ENCODE data around the gene GPR78. TPM values are rescaled to one million over a fixed set of nuclear protein-coding genes. Genes with fewer than 3 reads are reported as not detected.
"Not testable (repeated sequence)": the region's sequence is repeated elsewhere in the genome, so short reads cannot be mapped to it uniquely, and the experiment has no call there.

Gene GPR78
- total RNA-seq, 1 experiment from 2014 or later, result not detected

DNA sequence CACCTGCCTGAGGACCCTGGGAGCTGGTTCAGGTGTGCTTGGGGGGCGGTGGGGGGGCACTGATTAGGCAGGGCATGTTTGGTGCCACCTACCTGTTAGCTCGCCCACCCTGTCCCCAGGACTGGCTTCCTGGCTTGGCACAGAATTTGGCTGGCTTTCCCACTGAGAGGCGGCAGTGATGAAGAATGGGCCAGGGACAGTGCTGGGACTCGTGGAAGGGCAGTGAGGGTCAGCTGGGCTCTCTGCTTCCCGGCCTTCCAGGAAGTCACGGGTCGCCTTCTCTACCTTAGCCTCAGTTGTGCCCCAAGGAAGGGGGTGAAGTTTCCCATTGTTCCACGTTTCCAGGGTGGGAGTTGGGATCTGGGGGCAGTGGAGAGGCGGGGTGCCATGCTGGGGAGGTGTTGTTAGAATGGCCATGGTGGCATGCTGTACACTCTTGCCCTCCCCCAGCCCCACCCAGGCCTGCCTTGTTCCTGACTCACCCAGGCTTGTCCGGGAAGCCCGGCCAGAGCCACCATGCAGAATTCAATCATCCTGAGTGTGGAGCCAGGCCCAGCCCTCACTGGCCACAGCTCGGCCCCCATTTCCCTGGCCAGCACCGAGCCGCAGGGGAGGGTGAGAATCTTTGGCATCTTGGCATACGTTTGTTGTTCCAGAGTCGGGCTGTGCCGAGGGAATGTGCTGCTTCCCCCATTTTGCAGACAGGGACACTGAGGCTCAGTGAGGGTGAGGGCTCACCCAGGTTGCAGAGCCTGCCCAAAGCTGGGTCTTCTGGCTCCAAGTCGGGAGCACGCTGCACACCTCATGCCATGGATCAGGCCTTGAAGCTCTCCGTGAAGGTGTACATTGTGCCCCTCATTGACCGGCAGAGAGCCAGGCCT, 21.9 kb upstream of the GPR78 start:
- in situ Hi-C loops (cut with HindIII; ENCODE audit: low pct_unique_long_range_greater_than_20kb, low sequenced_read_pairs), result no loop called here
- no peak for DNase-seq (ENCODE audit: low read depth)

DNA sequence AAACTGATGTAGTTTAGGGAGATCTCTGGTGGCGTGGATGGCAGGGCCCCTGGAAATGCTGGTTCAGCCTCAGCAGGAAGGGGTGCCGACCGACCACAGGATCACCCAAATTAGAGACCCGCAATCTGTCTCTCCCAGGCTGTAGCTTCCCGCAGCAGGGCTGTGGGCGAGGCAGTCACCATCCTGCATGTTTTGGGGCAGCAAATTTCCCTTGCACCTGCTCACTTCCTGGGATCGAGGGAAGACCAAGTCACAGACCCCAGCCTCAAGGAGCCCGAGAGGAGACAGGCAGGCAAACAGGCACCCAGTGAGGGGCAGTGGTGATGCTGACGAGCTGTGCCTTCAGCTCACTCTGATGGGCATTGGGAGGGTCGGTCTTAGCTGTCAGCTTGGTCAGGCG, 21.2 kb upstream of the GPR78 start:
- in situ Hi-C loops (cut with HindIII; ENCODE audit: low pct_unique_long_range_greater_than_20kb, low sequenced_read_pairs), result no loop called here
- DNase-seq (ENCODE audit: low read depth), result no peak

DNA sequence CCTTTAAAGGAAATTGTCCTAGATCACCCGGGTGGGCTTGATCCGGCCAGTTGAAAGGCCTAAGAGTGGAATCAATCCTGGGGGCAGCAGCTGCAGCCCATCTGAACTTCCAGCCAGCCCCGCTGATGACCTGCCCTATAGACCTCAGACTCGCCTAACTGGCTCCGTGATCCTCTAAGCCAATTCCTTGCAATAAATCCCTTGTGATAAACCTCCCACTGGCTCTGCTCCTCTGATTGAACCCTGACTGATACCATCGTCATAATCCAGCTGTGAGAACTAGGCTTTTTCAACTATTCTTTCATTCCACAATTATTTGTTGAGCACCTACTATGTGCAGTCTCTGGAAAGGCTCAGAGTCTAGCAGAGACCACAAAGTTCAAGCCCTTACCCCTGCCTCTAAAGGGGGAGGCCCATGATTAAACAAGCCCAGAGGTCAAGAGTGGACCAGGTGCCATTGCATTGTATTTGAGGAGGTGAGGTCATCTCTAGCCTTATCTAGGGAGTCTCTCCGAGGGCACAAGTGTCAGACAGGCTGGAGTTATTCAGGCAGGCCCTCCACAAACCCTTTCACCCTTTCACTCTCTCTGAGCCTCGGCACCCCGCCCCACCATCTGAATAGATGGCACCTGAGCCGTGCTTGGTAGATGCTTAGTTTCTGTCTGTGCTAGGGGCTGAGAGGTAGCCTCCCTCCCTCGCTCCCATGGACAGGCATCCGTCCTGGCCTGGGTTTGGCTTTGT, 20.5 kb upstream of the GPR78 start:
- no peak for DNase-seq (ENCODE audit: low read depth)
- in situ Hi-C loops (cut with HindIII; ENCODE audit: low pct_unique_long_range_greater_than_20kb, low sequenced_read_pairs), result no loop called here

DNA sequence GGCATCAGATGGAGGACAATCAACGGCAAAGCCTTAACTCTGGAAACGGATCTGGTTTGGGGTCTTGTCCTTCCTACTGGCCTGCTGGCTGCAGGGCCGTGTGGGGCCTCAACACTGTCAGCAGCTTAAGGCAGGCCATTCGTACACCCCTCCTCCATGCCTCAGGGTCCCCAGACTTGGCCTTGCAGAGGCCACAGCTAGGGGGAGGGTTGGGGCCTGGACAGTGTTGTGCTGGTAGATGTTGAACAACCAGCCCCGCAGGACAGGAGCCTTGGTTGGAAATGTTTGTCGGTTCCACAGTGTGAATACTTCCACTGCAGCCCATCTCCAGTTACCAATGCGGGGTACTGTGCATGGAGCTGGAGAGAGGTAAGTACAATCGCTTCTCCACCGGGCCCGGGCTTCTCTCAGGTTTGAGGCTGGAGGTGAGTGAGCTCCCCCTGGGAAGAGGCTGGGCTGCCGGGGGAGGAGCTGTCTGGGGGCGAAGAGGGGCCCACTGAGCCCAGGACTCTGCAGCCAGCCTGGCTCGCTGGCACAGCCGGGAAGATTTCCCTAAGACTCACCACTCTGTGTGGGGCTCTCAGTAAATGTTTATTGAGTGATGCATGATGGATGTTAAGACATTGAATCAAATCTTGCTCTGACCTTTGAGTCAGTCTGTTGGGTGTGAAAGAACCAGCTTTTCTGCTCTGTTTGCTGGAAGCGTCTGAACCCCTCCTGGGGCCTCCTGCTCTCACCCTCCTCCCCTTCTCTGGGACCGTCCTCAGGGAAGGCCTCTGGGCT, 19.7 kb upstream of the GPR78 start:
- no peak for DNase-seq (ENCODE audit: low read depth)
- in situ Hi-C loops (cut with HindIII; ENCODE audit: low pct_unique_long_range_greater_than_20kb, low sequenced_read_pairs), result no loop called here

DNA sequence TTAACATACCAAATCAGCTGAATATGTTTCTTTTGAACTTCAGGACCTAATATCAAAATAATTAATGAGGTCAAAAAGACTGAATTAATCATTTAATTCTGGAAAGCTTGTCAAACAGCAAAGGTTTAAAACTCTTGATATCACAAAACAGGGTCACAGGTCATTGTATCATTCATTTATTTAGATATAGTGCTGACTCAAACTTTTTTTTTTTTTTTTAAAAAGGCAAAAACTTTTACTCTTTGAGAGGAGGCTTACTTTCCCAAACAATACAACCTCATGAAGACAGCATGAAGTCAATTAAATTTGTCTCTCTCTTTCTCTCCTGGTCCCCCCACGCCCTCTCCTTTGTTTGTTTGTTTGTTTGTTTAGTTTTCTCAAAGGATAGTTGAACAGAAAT, 15.6 kb upstream of the GPR78 start:
- in situ Hi-C loops (cut with HindIII; ENCODE audit: low pct_unique_long_range_greater_than_20kb, low sequenced_read_pairs), result no loop called here
- no peak for DNase-seq (ENCODE audit: low read depth)

DNA sequence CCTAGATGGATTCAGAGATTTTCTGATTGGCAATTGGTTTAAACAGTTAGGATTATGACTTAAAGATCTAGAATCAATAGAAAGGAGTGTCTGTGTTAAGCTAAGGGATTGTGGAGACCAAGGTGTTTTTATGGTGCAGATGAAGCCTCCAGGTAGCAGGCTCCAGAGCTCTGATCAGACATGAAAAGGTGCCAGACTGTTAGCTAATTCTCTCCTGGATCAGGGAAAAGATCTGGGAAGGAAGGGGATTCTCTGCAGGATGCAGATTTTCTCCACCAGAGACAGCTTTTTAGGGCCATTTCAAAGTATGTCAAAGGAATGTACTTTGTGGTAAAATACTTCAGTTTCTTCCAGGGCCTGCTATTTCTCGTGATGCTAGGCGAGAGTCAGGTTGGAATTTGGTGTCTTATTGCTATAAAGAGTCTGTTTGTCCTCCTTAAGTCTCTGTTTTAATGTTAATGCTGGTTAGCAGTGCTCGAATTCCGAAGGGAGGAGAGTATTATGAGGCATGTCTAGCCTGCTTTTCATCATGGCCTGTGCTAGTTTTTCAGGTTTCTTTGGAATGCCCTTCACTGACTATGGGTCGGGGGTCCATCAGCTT, 12.0 kb upstream of the GPR78 start:
- no peak for DNase-seq (ENCODE audit: low read depth)
- in situ Hi-C loops (cut with HindIII; ENCODE audit: low pct_unique_long_range_greater_than_20kb, low sequenced_read_pairs), result no loop called here

DNA sequence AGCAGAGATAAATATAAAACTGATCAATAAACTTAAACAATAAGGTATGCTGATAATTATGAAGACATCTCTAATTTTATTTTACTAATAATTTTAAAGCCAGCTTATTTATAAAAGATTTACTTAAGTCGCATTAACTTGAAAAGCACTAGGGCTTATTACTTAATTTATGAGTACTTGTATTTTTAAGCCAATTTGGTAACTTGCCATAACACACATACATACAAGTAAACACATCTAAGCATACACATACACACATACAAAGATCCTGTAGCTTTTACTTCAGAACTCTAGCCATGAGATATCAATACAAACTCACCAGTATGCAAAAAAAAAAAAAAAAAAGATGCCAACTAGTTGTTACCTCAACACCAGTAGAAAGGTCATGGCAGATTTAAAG, 10.0 kb upstream of the GPR78 start:
- DNase-seq (ENCODE audit: low read depth), result no peak
- in situ Hi-C loops (cut with HindIII; ENCODE audit: low pct_unique_long_range_greater_than_20kb, low sequenced_read_pairs), result no loop called here

DNA sequence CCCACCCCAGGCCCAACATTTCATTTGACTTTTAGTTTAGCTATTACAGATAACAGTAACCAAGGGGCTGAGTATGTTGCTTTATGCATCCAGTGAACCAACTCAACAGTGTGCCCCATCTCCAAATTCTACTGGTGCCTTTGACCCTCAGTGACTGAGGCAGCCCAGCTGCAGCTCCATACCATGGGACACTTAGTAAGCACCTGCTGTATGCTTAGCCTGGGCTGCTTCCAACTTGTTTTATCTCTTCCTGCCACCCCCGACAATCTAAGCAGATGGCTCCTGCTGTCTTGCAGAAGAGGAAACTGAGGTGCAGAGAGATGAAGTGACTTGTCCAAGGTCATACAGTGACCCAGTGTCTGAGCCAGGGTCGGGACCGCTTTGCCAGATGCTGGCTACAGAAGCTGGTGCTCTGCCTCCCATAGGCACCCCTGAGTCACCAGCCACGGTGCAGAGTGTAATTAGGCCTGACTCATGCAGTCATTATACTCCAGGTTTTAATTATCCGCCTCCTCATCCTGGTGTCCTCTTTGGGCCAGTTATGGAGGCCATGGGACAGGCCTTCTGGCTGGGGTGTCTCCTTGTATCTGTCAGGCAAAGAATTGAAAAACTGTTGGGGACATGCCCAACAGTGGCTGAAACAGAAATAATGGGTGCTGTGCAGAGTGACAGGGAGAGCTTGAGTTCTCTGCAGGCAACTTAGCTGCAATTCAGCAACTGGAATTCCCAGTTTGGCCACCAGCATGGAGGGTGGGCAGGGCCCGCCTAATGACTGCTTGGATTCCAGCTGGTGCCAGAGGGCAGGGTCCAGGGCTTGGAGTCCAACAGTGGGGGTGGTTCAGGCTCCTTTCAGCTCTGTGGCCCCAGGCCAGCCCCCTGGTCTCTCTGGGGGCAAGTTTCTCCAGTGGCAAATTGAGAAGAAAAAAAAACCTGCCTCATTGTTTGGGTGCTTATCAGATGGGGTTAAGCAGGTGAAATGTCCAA, 8.2 kb upstream of the GPR78 start:
- no peak for DNase-seq (ENCODE audit: low read depth)
- in situ Hi-C loops (cut with HindIII; ENCODE audit: low pct_unique_long_range_greater_than_20kb, low sequenced_read_pairs), result no loop called here

DNA sequence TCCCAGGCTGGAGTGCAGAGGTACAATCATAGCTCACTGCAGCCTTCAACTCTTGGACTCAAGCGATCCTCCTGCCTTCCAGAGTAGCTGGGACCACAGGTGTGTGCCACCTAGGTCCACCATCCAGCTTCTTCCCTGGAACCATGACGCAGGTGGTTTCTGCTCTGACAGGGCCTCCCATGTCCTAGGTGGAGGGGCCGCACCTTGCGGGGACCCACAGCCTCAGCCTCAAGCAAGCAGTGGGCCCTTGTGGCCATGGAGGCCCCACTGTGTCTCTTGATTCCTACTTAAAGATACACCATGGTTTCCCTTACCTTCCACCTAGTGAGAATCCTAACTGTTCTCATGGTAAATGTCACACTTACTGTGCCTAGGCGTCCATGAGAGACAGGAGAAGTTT, 6.9 kb upstream of the GPR78 start:
- no peak for DNase-seq (ENCODE audit: low read depth)
- in situ Hi-C loops (cut with HindIII; ENCODE audit: low pct_unique_long_range_greater_than_20kb, low sequenced_read_pairs), result no loop called here

DNA sequence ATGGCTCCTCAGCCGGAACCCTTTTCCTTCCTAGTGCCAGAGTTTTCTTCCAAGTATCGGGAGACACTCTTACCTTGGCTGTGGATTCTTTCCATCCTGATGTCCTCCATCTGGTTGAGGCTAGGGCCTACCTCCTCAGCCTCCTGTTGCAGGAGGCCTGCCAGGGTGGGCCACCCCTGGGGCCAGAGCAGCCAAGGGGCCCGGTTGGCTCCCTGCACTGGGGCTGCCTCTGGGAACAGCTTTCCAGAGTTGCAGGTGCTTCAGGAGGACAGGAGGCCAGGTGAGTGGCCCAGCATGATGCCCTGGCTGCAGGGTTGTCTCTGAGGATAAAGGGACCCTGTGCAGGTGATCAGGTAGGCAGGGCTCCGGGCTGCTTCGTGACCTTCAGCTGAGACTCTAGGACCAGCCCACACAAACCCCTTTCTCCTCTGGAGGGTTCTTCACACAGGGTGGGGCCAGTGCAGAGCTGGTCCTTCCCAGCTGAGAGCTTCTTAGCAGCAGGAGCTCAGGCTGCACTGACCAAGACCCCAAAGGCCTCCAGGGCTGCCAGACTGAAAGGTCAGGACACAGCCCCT, 5.3 kb upstream of the GPR78 start:
- in situ Hi-C loops (cut with HindIII; ENCODE audit: low pct_unique_long_range_greater_than_20kb, low sequenced_read_pairs), result no loop called here

DNA sequence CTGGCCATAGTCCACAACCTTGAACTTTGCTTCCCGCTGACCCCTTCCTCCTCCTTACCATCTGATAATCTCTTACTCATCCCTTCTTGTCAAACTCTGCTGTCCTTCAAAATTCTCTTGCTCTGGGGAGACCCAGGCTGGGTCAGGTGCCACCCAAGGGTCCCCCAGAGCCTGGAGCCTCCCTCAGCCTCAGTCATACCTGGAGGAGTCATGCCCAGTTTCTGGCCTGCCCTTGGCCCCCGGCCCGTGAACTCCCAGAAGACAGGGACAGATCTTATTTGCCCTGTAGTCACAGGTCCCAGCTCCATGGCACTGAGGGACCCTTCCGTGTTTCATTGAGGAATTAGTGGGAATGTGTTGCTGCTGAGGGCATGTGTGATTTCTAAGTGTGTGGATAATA, 4.7 kb upstream of the GPR78 start:
- in situ Hi-C loops (cut with HindIII; ENCODE audit: low pct_unique_long_range_greater_than_20kb, low sequenced_read_pairs), result no loop called here
- DNase-seq (ENCODE audit: low read depth), result no peak

More for the DNA sequence above, 5.3 kb upstream of the GPR78 start:
- DNase-seq (ENCODE audit: low read depth), result no peak

DNA sequence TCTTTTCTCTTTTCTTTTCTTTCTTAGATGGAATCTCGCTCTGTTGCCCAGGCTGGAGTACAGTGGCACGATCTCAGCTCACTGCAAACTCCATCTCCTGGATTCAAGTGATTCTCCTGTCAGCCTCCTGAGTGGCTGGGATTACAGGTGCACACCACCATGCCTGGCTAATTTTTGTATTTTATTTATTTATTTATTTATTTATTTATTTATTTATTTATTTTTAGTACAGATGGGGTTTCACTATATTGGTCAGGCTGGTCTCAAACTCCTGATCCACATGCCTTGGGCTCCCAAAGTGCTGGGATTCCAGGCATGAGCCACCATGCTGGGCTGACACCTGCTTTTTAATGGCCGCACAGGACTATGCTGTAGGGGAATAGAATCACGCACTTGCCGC, 3.6 kb upstream of the GPR78 start:
- in situ Hi-C loops (cut with HindIII; ENCODE audit: low pct_unique_long_range_greater_than_20kb, low sequenced_read_pairs); DNase-seq (ENCODE audit: low read depth): not testable (repeated sequence)

DNA sequence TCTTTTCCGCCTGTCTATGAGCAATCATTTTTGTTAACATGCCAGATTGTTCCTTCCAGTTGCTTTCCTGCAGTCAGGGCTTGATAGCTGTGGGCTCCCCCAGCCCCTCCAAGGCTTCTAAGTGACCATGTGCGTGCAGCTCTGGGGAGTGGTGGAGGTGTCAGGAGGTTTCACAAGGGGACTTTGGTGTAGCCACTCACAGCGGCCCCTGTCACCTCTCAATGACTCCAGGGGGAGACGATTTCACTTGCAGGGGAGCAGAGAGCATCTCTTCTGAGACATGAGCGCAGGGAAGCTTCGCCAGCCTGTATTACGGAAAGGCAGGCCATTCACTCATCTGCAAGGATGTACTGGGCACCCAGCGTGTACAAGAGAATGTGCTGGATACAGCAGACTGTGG, 3.1 kb upstream of the GPR78 start:
- DNase-seq (ENCODE audit: low read depth), result no peak
- in situ Hi-C loops (cut with HindIII; ENCODE audit: low pct_unique_long_range_greater_than_20kb, low sequenced_read_pairs), result no loop called here

DNA sequence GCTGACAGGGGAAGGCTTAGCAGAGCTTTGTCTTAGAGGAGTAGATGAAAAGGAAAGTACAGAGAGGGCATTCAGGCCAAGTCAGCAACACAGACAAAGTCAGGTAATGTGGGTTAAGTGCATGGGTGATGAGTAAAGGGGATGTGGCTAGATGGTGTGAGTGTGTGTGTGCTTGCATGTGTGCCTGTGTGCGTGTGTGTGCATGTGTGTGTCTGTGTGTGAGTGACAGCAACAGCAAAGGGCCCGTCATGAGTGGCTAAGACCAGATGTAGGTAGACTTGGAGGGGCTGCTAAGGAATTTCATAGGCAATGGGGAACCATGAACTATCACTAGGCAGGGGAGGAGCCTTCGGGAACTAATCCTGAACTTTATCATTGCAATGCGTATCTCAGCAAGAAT, 2.2 kb upstream of the GPR78 start:
- in situ Hi-C loops (cut with HindIII; ENCODE audit: low pct_unique_long_range_greater_than_20kb, low sequenced_read_pairs), result no loop called here

DNA sequence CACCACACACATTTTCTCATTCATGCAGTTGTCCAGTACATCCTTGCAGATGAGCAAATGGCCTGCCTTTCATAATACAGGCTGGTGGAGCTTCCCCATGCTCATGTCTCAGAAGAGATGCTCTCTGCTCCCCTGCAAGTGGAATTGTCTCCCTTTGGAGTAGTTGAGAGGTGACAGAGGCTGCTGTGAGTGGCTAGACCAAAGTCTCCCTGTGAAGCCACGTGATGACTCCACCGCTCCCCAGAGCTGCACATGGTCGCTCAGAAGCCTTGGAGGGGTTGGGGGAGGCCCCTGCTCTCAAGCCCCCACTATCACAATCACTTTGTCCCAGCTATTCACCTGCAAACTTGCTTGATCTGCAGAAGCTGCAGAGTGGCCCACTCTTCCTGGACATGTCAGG, 1.5 kb upstream of the GPR78 start:
- DNase-seq (ENCODE audit: low read depth), result no peak
- in situ Hi-C loops (cut with HindIII; ENCODE audit: low pct_unique_long_range_greater_than_20kb, low sequenced_read_pairs), result no loop called here

More for the DNA sequence above, 2.2 kb upstream of the GPR78 start:
- DNase-seq (ENCODE audit: low read depth), result no peak

DNA sequence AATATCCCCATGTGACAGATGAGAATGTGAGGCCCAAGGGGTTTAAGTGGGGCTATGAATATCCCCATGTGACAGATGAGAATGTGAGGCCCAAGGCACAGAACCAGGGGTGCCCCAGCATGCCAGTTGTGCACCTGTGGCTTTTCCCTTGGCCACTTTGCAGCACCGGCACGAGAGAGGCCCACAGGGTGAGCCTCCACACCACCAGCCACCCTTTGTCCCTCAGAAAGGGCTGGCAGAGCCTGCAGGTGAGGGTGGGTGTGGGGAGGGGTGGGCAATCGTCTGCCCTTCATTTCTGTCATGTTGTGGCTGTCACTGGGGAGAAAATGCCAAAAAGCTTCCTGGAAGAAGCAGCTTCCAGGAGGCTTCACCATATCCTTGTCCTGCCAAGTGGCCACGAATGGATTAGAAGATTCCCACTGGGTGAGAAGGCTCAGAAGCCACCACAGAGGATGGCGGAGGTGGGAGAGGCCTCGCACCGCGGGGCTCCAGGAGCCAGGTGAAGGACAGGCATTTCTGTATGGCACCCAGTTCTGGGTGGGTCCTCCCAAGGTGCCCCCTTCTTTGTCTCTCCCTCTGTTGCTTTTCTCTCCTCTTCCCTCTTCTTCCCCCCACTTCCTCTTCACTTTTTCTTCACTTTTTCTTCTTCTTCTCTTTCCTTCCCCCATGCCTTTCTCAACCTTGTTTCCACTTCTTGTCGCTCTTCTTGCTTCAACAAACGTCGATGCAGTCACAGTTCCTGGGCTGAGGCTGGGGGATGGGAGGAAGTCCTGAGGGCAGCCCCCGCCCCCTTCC, 469 bp upstream of the GPR78 start:
- in situ Hi-C loops (cut with HindIII; ENCODE audit: low pct_unique_long_range_greater_than_20kb, low sequenced_read_pairs), result no loop called here
- DNase-seq (ENCODE audit: low read depth), result no peak
